GM12878 (cell line): ENCODE results near the gene PRKCE. TPM values are rescaled to one million over a fixed set of nuclear protein-coding genes. Genes with fewer than 3 reads are reported as not detected.
A peak's percentile ranks its signal among the peaks of the same experiment; 100 is the strongest.

Experiments used
- ATAC-seq: fragments of 200-7000 bp; cut with Tn5 transposase; 3 replicates; pipeline ENCODE4 v1.9.1; 2020; ENCODE audit warnings: mild to moderate bottlenecking, moderate library complexity
- BruUV-seq: library from RNA; stranded (reverse); fragments of 400-500 nt; replicated peaks from 2 replicates; lab custom pipeline; 2021; lab: Mats Ljungman, UMichigan
- CTCF ChIA-PET: fragments of 300-600 bp; sonication (Branson Sonifier 250); formaldehyde crosslinking; extraction: SDS; loops from one replicate; lab custom pipeline; 2021; ENCODE audit warnings: inconsistent platforms; lab: Yijun Ruan, JAX
- POLR2A ChIA-PET: fragments of 350-600 bp; formaldehyde crosslinking; extraction: SDS; loops from one replicate; lab custom pipeline; 2021; ENCODE audit warnings: inconsistent platforms; lab: Charles Lee
- RAD21 ChIA-PET: fragments of 300-600 bp; sonication (Branson Sonifier 250); formaldehyde crosslinking; loops from one replicate; lab custom pipeline; 2023; ENCODE audit warnings: antibody characterized with exemption; ENCODE audit not compliant: unreplicated experiment; lab: Charles Lee
- SMC1A ChIA-PET: fragments of 300-600 bp; sonication (Branson Sonifier 250); formaldehyde crosslinking; loops from one replicate; lab custom pipeline; 2023; ENCODE audit not compliant: unreplicated experiment, uncharacterized antibody; lab: Charles Lee
- DNase-seq: peaks from one replicate; pipeline ENCODE4 v3.0.0-alpha.2; 2011; ENCODE audit warnings: low read depth, low spot score
- FAIRE-seq: peaks from 3 replicates; lab custom pipeline; 2011; peaks lifted over from hg19 to GRCh38; lab: Jason Lieb, UNC
- H2AFZ ChIP-seq: 2 replicates; pipeline ENCODE4 v1.6.0; 2011; ENCODE audit warnings: low read depth, low read length, control low read depth; ENCODE audit not compliant: control insufficient read depth
- H3K27ac ChIP-seq: 2 replicates; pipeline ENCODE4 v1.5.1; 2011; ENCODE audit warnings: control low read depth; ENCODE audit not compliant: control insufficient read depth, insufficient read depth
- H3K27me3 ChIP-seq, 2 experiments: replicated peaks in 1 of 2; 2 replicates each; pipeline versions ENCODE4 v1.6.0 to v1.6.1; 2011; ENCODE audit warnings: low read length in 1 of 2; ENCODE audit not compliant: control insufficient read depth in 2 of 2, insufficient read depth in 2 of 2
- H3K36me3 ChIP-seq, 2 experiments: 2 replicates each; pipeline ENCODE4 v1.5.1; 2011; ENCODE audit warnings: low read length in 1 of 2; ENCODE audit not compliant: control insufficient read depth in 2 of 2, insufficient read depth in 2 of 2
- H3K4me1 ChIP-seq: 2 replicates; pipeline ENCODE4 v1.6.1; 2011; ENCODE audit warnings: mild to moderate bottlenecking, low read length, moderate library complexity, mixed read lengths; ENCODE audit not compliant: control insufficient read depth, insufficient read depth
- H3K4me2 ChIP-seq: 2 replicates; pipeline ENCODE4 v1.6.0; 2011; ENCODE audit warnings: control low read depth; ENCODE audit not compliant: control insufficient read depth, insufficient read depth
- H3K4me3 ChIP-seq: fragments of 200-600 bp; sonication (generic); 2 replicates; pipeline ENCODE4 v1.5.1; 2016
- H3K79me2 ChIP-seq: 2 replicates; pipeline ENCODE4 v1.6.0; 2011; ENCODE audit warnings: low read length; ENCODE audit not compliant: control insufficient read depth, insufficient read depth
- H3K9ac ChIP-seq: 2 replicates; pipeline ENCODE4 v1.8.0; 2011; ENCODE audit warnings: low read length, control low read depth, mixed read lengths; ENCODE audit not compliant: control insufficient read depth, insufficient read depth
- H3K9me3 ChIP-seq: replicated peaks from 3 replicates; pipeline ENCODE4 v1.5.1; 2011; ENCODE audit warnings: mild to moderate bottlenecking, low read length; ENCODE audit not compliant: control insufficient read depth, insufficient read depth
- H4K20me1 ChIP-seq: 2 replicates; pipeline ENCODE4 v1.6.0; 2011; ENCODE audit not compliant: control insufficient read depth, insufficient read depth
- ASH2L ChIP-seq: fragments of 300-600, 200-600 bp; sonication (generic); IDR thresholded peaks from 2 replicates; pipeline ENCODE4 v1.6.1; 2017; ENCODE audit warnings: low read depth, mild to moderate bottlenecking, borderline replicate concordance
- BCL11A ChIP-seq: IDR thresholded peaks from 2 replicates; pipeline ENCODE4 v1.6.1; 2011; ENCODE audit warnings: low read depth, low read length
- BRCA1 ChIP-seq: IDR thresholded peaks from 2 replicates; pipeline ENCODE4 v1.6.1; 2011; ENCODE audit warnings: low read depth, low read length, improper control_type of control experiment
- CBX5 ChIP-seq: sonication (generic); IDR thresholded peaks from 2 replicates; pipeline ENCODE4 v1.6.1; 2016; ENCODE audit warnings: low read depth, moderate library complexity, mild to moderate bottlenecking, inconsistent platforms
- EP300 ChIP-seq, 2 experiments: fragments of 150-350 bp in 1 of 2; IDR thresholded peaks; 2 replicates each; pipeline ENCODE4 v1.6.1; 2011 to 2012; ENCODE audit warnings: low read depth in 2 of 2, low read length in 2 of 2, borderline replicate concordance in 1 of 2, improper control_type of control experiment in 1 of 2, inconsistent platforms in 1 of 2; ENCODE audit not compliant: control insufficient read depth in 1 of 2
- ETV6 ChIP-seq, 2 experiments: fragments of 450-650 bp in 1 of 2; IDR thresholded peaks in 1 of 2; conservative IDR thresholded peaks in 1 of 2; 2 replicates each; pipeline ENCODE4 v1.6.1; 2014; ENCODE audit warnings: antibody characterized with exemption in 1 of 2, borderline replicate concordance in 1 of 2, low read depth in 1 of 2, mild to moderate bottlenecking in 1 of 2, moderate library complexity in 1 of 2
- NFIC ChIP-seq: IDR thresholded peaks from 2 replicates; pipeline ENCODE4 v1.6.1; 2012; ENCODE audit warnings: low read depth, mild to moderate bottlenecking, inconsistent platforms, low read length, moderate library complexity
- POLR2AphosphoS2 ChIP-seq: IDR thresholded peaks from 2 replicates; pipeline ENCODE4 v1.6.1; 2011; ENCODE audit warnings: low read depth, mild to moderate bottlenecking, low read length, improper control_type of control experiment, moderate library complexity
- PRDM15 ChIP-seq: fragments of 450-650 bp; formaldehyde crosslinking; IDR thresholded peaks from 2 replicates; pipeline ENCODE4 v1.4.0; 2020; ENCODE audit warnings: mild to moderate bottlenecking, moderate library complexity
- RAD21 ChIP-seq: IDR thresholded peaks from 2 replicates; pipeline ENCODE4 v1.6.1; 2011; ENCODE audit warnings: mild to moderate bottlenecking, low read depth, low read length, moderate library complexity; ENCODE audit not compliant: insufficient read depth
- RAD51 ChIP-seq: fragments of 450-650 bp; IDR thresholded peaks from 2 replicates; pipeline ENCODE4 v1.6.1; 2016; ENCODE audit warnings: moderate library complexity, mild to moderate bottlenecking, inconsistent platforms
- RBBP5 ChIP-seq: fragments of 200-600 bp; sonication (generic); conservative IDR thresholded peaks from 2 replicates; pipeline ENCODE4 v1.6.1; 2016
- TBL1XR1 ChIP-seq: IDR thresholded peaks from 2 replicates; pipeline ENCODE4 v1.6.1; 2012; ENCODE audit warnings: low read depth, low read length, improper control_type of control experiment
- TCF12 ChIP-seq: IDR thresholded peaks from 2 replicates; pipeline ENCODE4 v1.6.1; 2011; ENCODE audit warnings: low read depth, mild to moderate bottlenecking, low read length
- TCF3 ChIP-seq: IDR thresholded peaks from 2 replicates; pipeline ENCODE4 v1.6.1; 2012; ENCODE audit warnings: low read depth, mild to moderate bottlenecking, low read length, borderline replicate concordance; ENCODE audit not compliant: insufficient read depth
- WGBS: methylation state at CpG from one replicate; pipeline ENCODE4 v1.1.6; 2016; ENCODE audit warnings: low lambda C conversion rate; ENCODE audit not compliant: insufficient replicate concordance, insufficient coverage; ENCODE audit errors: missing lambda C conversion rate; 5-methylcytosine and 5-hydroxymethylcytosine counted together
- in situ Hi-C: fragments of 300-500 bp; cut with MboI; formaldehyde crosslinking; loops from 9 replicates; pipeline ENCODE4 v1.14.3; 2018; ENCODE audit warnings: mixed read lengths
- intact Hi-C: fragments of 100-400 bp; cut with micrococcal nuclease; formaldehyde crosslinking; loops from one replicate; pipeline ENCODE4 v1.14.2; 2022; ENCODE audit not compliant: unreplicated experiment
- polyA plus RNA-seq, 11 experiments: library from polyadenylated mRNA; depleted of rRNA in 4 of 11; unstranded in 6 of 11; stranded (reverse) in 5 of 11; fragments of >200 nt; fragmentation: Nextera tagmentation in 4 of 11; fragmentation: Illumina TruSeq in 1 of 11; extraction: Ambion mirVana in 4 of 11; extraction: Trizol in 1 of 11; gene quantifications; 1 replicate in 1 of 11; 2 replicates in 10 of 11; pipeline versions ENCODE4 v1.2.1 to v1.2.3, GENCODE V29; 2011 to 2016; ENCODE audit warnings: inconsistent platforms in 2 of 11, missing spikeins in 2 of 11, low read depth in 1 of 11
- total RNA-seq, 4 experiments: library from RNA; depleted of rRNA in 3 of 4; stranded (reverse); fragments of >200 nt in 3 of 4; fragmentation: Illumina TruSeq in 1 of 4; extraction: Trizol in 1 of 4; gene quantifications; 2 replicates each; pipeline versions ENCODE4 v1.2.1 to v1.2.3, GENCODE V29; 2013 to 2021
- TF ChIP-seq, protein P1 (sequence below): fragments of 150-350 bp; IDR thresholded peaks from 2 replicates; pipeline ENCODE4 v1.6.1; 2014; ENCODE audit warnings: mild to moderate bottlenecking, low read depth, low read length

PRKCE gene
- total and polyA plus RNA-seq, 10 of the 15 experiments (the other 5 are each of a cell fraction or from before 2014, with no cell fraction given), result 2.6 to 28.2 (median 11.3) TPM

- ChIA-PET RAD21 (interaction anchor here (0.5 to 6.1 kb wide), 25 partner anchors 9 to 805 kb away, joined by 3 to 79 read pairs (median 4); no protein-coding TSS in a partner anchor), CTCF (interaction anchor here (0.7 to 8.2 kb wide), 19 partner anchors 9 to 312 kb away, joined by 3 to 98 read pairs (median 5); no protein-coding TSS in a partner anchor), SMC1A (interaction anchor here (0.6 to 7.7 kb wide), 42 partner anchors 9 to 1095 kb away, joined by 3 to 110 read pairs (median 4); partner anchors contain the start of gene SRBD1), POLR2A (interaction anchor here (0.6 to 5.6 kb wide), 12 partner anchors 47 to 278 kb away, joined by 3 to 51 read pairs (median 4); no protein-coding TSS in a partner anchor)
- DNase-seq, result no peak
- in situ Hi-C loops, result loop anchor here (5.0 to 25.0 kb wide), 4 partner anchors 77 to 712 kb away; no protein-coding TSS in a partner anchor
- H3K79me2 ChIP-seq, result peaks cover 38% of the 10 kb centered on the region
- H3K27me3 ChIP-seq, result no peaks in the 10 kb centered on the region
- peak overlapping the region; percentile 88 for H3K9ac ChIP-seq
- FAIRE-seq, result no peak
- peak overlapping the region; percentile 85 for H3K4me2 ChIP-seq
- H3K4me3 ChIP-seq, result peak overlapping the region; percentile 97
- peak overlapping the region; percentile 91 for H3K27ac ChIP-seq
- under 1% methylated on average over 42 of the region's 66 CpGs for WGBS
- no TSS peak for BruUV-seq
- ATAC-seq, result peak; percentile 29
- 0 out of 4 replicates have a peak, but pooled peaks cover 0 to 2% of the 10 kb centered on the region in 2 experiments for H3K36me3 ChIP-seq
- H4K20me1 ChIP-seq, result no peaks in the 10 kb centered on the region
- H3K4me1 ChIP-seq, result no peaks in the 10 kb centered on the region
- intact Hi-C loops, result loop anchor here (2.0 to 5.0 kb wide), 3 partner anchors 42 to 187 kb away; no protein-coding TSS in a partner anchor
- H3K9me3 ChIP-seq, result no peaks in the 10 kb centered on the region; the same call in 2 of the 3 replicates
- H2AFZ ChIP-seq, result peak overlapping the region; percentile 81
- no peak for TF ChIP-seq TCF3
- TF ChIP-seq, protein P1, sequence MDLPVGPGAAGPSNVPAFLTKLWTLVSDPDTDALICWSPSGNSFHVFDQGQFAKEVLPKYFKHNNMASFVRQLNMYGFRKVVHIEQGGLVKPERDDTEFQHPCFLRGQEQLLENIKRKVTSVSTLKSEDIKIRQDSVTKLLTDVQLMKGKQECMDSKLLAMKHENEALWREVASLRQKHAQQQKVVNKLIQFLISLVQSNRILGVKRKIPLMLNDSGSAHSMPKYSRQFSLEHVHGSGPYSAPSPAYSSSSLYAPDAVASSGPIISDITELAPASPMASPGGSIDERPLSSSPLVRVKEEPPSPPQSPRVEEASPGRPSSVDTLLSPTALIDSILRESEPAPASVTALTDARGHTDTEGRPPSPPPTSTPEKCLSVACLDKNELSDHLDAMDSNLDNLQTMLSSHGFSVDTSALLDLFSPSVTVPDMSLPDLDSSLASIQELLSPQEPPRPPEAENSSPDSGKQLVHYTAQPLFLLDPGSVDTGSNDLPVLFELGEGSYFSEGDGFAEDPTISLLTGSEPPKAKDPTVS, result no peak
- no peak for TF ChIP-seq TCF12
- TF ChIP-seq RBBP5, result no peak
- peak in 1 of 2 experiments; percentile 38; a peak in 2 of 4 replicates for TF ChIP-seq EP300 (IDR thresholded peaks at IDR 0.05; ENCODE audit: borderline replicate concordance in 1 of 2, control insufficient read depth in 1 of 2, low read depth in 2 of 2, low read length in 2 of 2)
- TF ChIP-seq RAD21, result no peak
- TF ChIP-seq BCL11A, result no peak
- no peak for TF ChIP-seq TBL1XR1
- peak; percentile 68 for TF ChIP-seq RAD51
- no peak for TF ChIP-seq PRDM15
- no peak for TF ChIP-seq POLR2AphosphoS2
- TF ChIP-seq ETV6 (conservative IDR thresholded peaks at IDR 0.05 in 1 of 2, IDR thresholded peaks at IDR 0.05 in 1 of 2; ENCODE audit: borderline replicate concordance in 1 of 2, low read depth in 1 of 2), result no peak
- no peak for TF ChIP-seq BRCA1
- TF ChIP-seq NFIC, result no peak
- no peak for TF ChIP-seq CBX5
- TF ChIP-seq ASH2L, result no peak
Observed at GRCh38 chr2:45649858-45650811, 1.3 kb upstream of the PRKCE start.
